HUDEP-2 (cell line): ENCODE measurements around the gene CD44.
A peak's percentile ranks its signal among the peaks of the same experiment; 100 is the strongest.

ENCODE experiments used
- DNase-seq, 76 experiments: peaks; one replicate each; lab custom pipeline; 2025; ENCODE audit not compliant: unreplicated experiment in 76 of 76; lab: John Stamatoyannopoulos, UW

Gene CD44

GRCh38 chr11:35155677-35156076 is 16.7 kb downstream of the CD44 start:
- DNase-seq: no peak

DNA sequence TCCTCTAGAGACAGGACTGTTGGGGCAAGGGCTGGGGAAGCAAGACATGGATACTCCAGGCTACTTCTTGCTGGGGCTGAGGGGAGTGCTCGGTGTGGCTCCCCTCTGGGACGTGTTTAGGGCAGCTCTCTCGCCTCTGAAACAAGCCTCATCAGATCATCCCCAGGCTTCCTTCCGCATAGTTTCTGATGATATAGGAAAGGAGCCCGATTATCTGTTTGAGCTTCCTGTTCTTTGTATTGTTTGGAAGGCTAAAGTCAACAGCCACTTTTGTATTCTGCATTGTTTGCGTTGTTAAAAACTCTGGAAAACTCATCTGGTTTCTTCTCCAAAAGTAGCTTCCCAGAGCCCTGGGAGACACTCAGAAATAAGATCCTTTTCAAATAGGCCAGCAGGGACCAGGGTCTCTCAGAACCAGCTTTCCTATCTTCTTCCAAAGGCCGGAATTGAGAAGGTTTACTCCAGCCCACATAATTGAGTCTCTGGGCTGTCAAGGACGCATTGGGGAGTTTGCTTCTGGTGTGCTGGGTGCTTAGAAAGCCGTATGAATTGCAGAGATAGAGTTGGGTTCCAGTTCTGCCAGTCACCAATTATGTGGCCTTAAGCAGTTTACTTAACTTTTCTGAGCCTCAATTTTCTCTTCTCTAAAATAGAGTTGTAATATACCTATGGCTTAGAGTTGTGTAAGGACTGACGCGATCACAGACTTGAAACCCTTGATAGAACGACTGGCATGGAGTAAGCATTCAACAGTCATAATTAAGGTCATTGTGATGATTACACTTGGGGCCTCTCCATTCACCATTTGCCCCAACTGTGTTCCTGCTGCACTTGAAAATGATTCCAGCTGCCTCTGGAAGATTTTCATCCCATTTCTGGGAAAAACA is 19.1 kb downstream of the CD44 start:
- no peak for DNase-seq

DNA sequence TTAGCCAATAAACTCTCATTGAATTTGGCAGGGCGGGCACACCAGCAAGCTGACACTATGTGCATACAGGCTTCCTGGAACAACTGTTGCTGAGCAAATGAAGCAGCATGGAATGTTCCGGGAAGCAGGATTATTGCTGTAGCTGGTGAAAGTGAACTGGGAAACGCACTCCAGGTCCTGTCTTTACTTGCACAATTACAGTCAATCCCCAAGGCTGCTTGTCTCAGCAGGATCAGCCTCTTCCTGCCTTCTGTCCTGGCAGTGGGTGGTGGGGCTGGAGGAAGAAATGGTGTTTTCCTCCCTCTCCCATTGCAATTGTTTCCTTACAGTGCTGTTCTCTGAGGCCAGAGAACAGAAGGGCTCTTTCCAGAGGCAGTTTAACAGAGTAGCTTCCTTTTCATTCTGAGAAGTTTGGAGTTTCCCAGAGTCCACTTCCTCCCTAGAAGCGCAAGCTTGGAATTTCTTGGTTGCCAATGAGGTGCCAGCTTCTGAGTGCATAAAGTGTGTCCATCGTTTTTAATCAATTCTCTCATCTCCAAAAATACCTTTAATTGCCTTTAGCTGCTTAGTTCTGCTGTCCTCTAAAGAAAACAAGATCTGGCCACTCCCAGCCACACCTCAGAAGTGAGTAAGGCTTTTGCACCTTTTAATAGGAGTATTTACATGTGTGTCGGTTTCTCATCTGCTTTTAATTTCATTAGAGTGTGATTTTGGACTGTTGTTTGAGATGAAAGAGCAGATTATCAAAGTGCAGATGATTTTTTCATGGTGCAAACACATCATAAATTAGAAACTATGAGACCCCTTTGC is 19.9 kb downstream of the CD44 start:
- no peak for DNase-seq

GRCh38 chr11:35160246-35160824 is 21.4 kb downstream of the CD44 start:
- peak in 36 of 76 experiments; percentile 2 to 77 (median 33) for DNase-seq

GRCh38 chr11:35160902-35161597 is 22.1 kb downstream of the CD44 start:
- peak in 1 of 76 experiments; percentile 6 for DNase-seq

GRCh38 chr11:35162745-35163144 is 23.8 kb downstream of the CD44 start:
- peak in 4 of 76 experiments; percentile 6 to 18 (median 14) for DNase-seq

- no peak for DNase-seq
Observed at GRCh38 chr11:35163209-35163608, 24.2 kb downstream of the CD44 start.

DNA sequence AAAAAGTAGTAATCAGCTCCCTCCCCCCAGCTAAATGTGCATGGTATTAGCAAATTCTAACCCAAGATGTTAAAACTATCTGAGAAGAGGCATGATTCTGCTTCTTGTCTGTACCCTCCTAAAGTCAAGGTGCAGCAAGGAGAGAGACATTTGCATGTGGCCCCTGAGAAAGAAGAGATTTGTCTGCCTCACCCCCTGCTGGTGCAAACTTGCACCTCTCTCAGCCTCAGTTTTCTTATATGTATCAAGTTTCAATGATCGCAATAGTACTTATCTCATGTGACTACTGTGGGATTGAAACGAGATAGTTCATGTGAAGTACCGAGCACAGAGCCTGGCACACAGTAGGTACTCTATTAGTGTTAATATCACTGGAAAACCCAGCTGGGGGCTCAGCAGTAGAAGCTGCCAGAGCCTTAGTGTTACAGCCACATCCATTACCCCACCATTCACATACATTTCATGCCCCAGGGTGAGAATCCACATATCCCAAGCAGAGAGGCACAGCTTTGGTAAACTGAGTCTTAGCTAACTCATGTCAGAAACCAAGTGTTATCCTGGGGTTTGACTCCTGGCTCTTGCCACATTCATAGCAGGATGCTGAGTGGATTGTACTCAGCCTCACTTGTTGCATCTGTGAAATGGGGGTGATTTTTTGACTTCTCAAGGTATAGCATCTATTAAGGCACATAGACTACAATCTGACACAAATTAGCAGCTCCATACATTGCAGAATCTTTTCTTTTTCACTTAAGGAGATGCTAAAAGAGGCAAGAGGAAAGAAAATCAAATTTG is 24.9 kb downstream of the CD44 start:
- peak in 1 of 76 experiments; percentile 23 for DNase-seq

- DNase-seq: no peak
Observed at GRCh38 chr11:35165030-35165422, 26.1 kb downstream of the CD44 start.

DNA sequence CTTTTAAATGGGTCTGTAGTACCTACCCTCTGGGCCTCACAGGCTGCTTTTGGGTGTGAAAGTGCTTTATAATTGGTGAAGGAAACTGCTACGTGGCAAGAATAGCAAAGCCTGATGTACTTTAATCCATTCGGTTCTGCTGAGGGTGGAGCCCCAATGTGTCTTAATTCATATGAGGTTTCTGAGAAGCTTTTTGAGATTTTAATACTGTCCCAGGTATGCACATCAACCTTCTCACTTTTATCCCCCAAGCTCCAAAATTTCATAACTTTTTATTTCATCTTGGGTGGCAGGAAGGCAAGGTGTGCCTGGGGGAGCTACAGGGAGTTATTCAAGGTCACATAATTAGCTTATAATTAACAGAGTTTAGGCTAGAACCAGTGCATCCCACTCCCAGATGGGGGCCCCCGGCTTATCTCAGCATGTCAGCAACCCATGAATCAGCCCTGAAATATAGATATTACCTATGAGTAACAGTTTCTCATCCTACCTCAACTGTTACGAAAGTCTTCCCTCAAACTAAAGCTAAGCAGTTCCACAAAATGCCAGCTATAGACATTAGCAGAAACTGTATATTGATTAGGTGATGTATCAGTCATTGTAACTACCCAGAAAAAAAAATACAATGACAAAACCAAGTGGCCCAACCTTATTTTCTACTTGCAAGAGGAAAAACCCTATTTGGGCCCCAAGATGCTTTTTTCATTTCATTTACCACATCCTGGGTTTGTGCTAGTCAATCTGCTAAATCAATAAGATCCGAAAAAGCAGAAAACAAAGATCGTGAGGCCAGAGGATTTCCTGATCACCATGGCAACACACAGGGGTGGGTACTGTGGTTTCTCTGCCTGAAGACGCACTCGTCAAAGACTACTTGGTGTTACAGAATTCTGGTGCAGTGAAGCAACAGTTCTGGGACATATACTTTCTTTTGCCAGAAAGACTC is 26.7 kb downstream of the CD44 start:
- peak in 11 of 76 experiments; percentile 2 to 56 (median 11) for DNase-seq

DNA sequence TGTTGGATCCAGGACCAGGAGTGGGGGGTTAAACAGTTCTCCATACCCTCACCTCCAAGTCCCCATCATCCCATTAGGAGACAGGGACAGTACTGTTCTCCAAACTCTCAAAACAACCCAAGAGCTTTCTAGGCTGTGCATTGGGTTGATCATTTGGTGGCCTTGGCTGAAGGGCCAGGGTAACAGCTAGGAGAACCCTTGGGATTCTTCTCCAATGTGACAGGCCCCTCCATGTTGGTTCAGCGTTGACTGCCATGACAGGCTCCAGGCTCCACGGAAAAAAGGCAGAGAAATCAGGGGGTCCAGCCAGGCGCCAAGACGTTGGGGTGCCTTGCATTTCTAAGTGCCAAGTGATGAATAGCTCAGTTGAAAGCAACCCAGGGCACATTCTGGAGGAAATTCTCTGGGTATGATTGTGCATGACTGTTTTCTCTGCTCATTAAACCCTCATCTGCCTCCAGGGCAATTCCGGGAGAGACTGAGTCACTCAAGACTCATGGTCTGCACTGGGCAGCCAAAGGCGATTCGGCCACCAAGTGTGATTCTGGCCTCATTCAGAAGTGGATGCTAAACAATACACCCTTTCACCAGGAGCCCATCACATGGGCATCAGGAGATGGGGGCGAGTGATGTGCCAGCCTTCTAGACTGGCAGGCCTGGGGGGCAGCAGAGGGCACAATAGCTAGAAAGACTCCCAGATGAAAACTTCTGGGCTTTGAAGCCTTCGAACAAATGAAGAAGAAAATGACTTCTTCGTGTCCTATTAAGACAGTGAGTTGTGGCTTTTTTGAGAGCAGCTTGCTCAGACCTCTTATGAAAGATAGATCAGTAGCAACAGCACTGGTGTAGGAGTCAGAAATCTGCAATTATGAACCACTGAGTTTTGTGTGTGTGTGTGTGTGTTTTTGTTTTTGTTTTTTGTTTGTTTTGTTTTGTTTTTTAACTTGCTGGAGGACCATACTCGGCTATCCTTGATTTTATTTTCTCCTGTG is 27.7 kb downstream of the CD44 start:
- DNase-seq: no peak

GRCh38 chr11:35167426-35167954 is 28.5 kb downstream of the CD44 start:
- no peak for DNase-seq

GRCh38 chr11:35168671-35169070 is 29.7 kb downstream of the CD44 start:
- DNase-seq: no peak

DNA sequence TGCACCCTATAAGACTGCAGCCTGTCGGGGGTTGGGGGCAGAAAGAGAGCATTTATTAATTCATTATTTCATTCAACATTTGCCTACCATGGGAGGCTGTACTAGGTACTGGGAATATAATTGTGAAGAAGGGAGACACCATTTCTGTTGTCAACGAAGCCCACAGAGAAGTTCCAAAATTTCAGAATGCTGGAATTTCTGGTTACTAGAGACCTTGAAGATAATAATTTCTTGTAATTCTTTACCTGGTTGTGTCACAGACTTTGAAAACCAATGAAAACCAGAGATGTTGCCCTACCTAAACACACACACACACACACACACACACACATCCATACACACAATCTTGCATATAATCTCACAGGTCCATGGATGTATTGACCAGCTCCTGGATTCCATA is 30.1 kb downstream of the CD44 start:
- DNase-seq: no peak

DNA sequence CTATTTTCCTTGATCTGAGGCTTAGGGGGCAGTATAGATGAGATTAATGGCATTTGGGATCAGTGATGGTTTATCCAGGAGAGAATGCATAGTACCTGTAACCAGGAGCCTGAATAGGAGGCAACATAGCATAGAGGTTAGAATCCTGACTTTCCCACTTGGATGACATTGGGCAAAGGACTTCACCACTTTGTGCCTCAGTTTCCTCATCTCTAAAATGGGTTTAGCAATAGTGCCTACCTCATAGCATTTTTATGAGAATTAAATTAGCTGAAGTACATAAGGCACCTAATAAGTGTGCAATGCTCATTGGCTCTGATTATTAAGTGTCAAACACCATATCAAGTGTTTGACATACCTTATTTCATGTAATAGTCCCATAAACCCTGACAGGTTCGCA is 30.8 kb downstream of the CD44 start:
- DNase-seq: no peak

DNA sequence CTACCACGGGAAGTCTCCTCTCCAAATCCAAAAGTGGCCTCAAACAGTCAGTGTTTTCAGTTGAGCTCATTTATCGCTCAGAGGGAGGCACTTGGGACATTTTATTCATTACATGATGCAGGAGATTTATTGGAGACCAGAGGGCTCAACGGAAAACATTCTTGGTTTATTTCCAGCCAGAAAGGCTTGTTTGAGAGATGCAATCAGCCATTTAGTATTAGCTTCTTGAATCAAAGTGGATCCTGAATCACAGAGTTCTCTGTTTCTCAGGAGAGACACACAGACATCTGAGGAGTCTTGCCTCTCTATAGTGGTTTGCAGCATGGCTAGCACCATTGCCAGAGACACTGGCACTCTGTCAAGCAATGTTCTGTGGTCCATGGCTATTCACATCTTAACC is 31.5 kb downstream of the CD44 start:
- DNase-seq: no peak

DNA sequence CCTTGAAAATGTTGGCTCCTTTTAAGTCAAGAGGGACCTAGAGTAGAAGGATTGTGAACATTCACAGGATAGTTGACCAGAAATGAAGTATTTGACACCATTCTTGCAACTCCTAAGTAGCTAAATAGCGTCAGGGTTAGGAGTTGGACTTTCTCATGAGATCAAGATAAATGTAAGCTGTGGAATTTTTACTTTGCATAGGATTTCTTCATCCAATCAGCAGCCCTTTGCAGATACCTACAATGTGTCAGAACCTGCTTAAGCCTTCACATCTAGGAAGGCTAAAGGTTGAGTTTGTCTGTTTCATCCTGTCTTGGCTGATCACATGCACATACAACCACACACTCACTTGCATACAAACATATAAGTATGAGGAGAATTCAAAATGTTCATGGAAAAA is 32.3 kb downstream of the CD44 start:
- DNase-seq: no peak
